HG03280 (cell line): ENCODE measurements around the gene B3GALT4.
A peak's percentile ranks its signal among the peaks of the same experiment; 100 is the strongest.
"Not testable (repeated sequence)": the region's sequence is repeated elsewhere in the genome, so short reads cannot be mapped to it uniquely, and the experiment has no call there.

Source experiments
- ATAC-seq: cut with Tn5 transposase; IDR thresholded peaks from one replicate; pipeline ENCODE4 v1.9.1; 2021; ENCODE audit warnings: mild to moderate bottlenecking, moderate library complexity; ENCODE audit not compliant: unreplicated experiment

Gene B3GALT4, protein sequence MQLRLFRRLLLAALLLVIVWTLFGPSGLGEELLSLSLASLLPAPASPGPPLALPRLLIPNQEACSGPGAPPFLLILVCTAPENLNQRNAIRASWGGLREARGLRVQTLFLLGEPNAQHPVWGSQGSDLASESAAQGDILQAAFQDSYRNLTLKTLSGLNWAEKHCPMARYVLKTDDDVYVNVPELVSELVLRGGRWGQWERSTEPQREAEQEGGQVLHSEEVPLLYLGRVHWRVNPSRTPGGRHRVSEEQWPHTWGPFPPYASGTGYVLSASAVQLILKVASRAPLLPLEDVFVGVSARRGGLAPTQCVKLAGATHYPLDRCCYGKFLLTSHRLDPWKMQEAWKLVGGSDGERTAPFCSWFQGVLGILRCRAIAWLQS

DNA sequence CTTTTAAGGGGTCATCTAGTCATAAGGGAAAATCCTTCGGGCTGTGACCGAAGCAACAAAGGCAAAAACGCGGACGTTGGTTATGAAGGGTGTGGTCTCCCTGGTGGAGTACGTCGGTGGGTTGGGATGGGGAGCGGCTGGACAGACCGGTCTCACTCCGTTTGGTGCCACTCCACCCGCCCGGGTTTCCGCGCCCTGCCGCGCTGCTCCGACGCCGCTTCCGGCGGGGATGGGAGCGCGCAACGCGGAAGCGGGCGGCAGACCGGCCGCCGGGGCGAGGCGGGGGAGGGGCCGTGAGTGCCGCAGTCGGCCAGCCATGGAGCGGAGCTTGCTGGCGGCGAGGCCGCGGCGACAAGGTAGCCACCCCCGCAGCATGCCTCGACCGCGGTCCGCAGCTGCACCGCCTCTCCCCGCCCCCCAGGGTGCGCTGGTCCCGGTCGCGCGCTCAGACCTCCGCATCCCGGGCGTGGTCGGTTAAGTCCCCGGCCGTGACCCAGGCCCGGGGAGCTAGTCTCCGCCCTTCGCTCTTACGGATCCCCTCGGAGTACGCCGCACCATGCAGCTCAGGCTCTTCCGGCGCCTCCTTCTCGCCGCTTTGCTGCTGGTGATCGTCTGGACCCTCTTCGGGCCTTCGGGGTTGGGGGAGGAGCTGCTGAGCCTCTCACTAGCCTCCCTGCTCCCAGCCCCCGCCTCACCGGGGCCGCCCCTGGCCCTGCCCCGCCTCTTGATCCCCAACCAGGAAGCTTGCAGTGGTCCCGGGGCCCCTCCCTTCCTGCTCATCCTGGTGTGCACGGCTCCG, at the start of gene B3GALT4:
Gene B3GALT4, plus strand, starts transcription at position 260 of the 799 bp plus-strand sequence. Its CDS starts 297 bp downstream, at position 557.
- ATAC-seq = peak; percentile 59

DNA sequence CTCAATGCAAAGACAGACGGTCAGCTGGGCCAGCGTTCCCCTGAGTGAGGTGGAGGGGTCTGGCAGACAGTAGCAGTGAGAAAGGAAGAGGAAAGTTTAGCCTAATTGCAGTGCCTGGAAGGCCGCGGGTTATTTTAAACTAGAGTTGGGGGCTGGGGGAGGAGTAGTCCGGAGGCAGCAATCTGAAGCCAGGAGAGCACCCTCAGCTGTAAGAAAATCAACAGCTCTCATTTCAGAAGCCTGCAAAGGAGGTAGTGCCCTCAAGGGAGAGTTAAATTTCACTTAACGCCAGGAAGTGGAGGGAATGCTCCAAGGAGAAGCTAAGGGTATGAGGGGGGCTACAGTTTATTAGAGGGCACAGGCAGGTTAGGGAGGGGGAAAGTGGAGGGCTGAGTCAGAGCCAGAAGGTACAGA, 41.7 kb upstream of the B3GALT4 start:
- no peak for ATAC-seq

DNA sequence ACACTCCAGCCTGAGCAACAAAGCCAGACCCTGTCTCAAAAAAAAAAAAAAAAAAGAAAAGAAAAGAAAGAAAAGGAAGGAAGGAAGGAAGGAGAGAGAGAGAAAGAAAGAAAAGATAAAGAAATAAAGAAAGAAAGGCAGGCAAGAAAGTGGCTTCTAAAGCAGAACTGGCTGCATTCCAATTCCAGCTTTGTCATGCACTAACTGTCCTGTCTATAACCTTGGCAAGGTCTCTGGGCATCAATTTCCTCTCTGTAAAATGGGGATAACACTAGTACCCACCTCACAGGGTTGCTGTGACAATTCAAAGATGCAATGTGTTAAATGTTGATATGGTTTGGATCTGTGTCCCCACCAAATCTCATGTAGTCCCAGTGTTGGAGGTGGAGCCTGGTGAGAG, 40.6 kb upstream of the B3GALT4 start:
- no peak for ATAC-seq

DNA sequence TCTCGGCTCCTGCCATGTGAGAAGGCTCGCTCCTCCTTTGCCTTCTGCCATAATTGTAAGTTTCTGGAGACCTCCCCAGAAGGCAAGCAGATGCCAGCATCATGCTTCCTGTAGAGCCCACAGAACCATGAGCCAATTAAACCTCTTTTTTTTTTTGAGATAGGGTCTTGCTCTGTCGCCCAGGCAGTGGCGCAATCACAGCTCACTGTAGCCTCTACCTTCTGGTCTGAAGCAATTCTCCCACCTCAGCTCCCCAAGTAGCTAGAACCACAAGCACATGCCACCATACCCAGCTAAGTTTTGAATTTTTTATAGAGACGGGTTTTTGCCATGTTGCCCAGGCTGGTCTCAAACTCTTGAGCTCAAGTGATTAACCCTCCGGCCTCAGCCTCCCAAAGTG, 40.1 kb upstream of the B3GALT4 start:
- ATAC-seq = no peak

DNA sequence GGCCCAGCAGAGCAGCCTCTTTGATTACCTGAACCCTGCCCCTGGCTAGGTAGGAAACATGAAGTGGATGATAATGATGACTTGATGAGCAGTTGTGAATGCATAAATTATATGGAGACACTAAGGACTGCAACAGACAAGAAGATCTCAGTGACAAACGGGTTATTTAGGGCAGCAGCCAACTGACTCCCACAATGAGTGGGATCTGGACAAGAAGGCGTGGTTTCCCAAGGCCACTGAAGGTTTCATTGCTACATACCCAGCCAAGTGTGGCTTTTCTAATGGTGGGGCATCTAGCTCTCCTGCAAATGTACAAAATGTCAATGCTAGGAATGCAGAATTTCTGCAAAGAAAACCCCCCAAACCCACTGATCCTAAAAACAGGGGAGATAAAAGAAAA, 39.2 kb upstream of the B3GALT4 start:
- no peak for ATAC-seq

DNA sequence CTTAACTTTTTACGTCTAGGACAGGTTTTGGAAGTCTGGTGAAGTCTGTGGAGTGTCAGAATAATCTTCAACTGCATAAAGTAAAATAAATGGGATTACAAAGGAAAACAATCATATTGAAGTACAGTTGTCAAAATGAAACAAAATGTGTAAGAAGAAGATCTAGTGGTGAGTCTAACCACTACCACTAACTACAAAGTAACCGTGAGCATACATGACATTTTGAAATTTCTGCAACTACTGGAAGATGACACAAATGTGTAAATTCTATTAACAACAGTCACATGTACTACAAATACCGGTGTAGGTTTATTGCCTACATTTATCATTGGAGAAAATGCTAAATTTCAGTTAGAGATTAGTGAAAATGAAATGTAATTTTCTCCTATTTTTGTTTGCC, 35.0 kb upstream of the B3GALT4 start:
- no peak for ATAC-seq

DNA sequence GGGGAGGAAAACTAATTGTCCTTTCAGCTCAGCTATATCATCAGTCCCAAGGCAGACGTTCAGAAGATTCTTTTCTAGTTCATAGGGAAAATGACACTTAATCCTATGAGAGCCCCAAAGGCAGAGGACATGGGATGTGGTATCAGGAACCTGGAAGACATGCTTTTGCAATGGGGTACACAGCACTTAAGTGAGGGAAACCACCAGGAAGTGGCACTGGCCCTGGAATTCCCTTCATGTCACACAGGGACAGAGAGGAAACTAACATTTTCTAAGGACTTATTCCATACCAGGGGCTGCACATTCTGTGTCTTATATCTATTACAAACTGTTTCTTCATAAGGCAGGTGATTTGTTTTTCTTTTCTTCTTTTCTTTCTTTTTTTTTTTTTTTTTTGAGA, 33.4 kb upstream of the B3GALT4 start:
- ATAC-seq = no peak

DNA sequence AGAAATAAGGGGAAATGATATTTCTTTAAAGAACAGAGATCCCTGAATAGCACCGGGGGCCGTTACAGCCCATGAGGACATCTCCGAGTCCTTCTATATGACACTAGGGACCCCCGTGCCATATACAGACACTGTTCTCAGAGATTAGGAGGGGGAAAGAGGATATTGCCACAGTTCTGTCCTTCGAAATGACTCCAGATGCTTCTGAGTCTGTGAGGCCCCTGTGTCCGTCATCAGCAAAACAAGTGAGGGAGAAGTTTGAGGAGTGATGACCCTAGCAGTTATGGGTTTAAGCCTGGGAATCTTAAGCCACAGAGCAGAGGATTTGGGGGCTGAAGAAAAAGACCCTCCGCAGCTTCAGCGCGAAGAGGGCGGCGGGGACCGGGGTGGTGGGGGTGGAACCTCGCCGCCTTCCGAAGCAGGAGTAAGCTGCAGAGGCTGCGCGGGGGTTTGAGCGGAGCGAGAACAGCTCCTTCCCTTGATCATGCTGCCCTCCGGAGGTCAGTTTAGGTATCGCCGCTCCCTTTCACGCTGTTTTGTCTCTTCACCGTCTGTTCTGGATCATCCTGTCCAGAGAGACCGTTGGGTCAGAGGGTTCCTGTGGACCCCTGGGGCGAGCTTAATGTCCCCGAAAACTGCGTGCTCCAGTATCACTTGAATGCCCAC, 28.8 kb upstream of the B3GALT4 start:
- ATAC-seq = peak; percentile 30

DNA sequence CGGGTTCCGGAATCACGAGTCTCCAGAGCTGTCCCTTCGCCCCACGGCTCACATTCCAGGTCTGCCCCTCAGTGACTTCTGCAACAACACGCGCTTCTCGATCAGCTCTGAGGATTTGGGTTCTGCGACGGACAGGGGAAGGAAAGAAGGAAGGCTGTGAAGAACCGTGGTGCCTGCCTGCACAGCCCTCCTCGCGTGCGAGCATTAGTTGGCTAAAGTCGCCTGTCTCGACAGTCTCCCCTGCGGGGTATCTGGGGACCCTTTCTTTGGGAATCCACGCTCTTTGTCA, 28.3 kb upstream of the B3GALT4 start:
- no peak for ATAC-seq

DNA sequence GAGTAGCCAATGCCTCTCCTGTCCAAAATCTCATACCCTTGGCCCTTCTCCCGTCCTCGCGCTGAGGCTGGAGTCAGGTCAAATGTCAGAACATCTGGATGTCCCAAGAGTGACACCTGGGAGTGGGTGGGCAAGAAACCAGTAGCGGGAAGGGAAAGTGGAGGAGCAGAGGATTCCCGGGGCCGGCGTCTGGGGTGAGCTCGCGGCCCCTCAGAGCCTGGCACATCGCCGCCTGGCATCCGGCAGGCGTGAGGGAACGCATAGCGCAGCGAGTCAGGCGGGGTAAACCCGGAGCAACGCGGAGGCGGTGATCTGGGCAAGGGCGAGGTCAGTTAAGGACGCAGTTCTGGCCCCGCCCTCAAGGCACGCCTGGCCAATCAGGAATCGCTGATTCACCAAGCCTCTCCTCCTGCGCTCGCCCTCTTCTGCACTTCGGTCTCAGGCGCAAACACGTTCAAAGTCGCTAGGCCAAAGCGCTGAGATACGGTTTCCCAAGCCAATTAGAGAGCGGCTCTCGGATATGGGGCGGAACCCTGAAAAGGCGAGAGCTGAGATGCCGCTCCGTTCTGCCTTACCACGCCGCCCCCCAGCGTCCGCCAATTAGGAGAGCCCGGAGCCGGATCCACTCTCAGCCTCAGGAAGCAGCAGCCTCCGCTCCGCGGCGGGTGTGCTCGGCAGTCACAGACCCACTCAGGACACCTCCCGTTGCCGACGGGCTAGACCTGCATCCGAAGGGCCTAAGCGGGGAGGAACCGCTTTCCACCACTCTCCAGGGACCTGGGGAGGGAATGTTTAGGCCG, 27.8 kb upstream of the B3GALT4 start:
- ATAC-seq = peak; percentile 85

DNA sequence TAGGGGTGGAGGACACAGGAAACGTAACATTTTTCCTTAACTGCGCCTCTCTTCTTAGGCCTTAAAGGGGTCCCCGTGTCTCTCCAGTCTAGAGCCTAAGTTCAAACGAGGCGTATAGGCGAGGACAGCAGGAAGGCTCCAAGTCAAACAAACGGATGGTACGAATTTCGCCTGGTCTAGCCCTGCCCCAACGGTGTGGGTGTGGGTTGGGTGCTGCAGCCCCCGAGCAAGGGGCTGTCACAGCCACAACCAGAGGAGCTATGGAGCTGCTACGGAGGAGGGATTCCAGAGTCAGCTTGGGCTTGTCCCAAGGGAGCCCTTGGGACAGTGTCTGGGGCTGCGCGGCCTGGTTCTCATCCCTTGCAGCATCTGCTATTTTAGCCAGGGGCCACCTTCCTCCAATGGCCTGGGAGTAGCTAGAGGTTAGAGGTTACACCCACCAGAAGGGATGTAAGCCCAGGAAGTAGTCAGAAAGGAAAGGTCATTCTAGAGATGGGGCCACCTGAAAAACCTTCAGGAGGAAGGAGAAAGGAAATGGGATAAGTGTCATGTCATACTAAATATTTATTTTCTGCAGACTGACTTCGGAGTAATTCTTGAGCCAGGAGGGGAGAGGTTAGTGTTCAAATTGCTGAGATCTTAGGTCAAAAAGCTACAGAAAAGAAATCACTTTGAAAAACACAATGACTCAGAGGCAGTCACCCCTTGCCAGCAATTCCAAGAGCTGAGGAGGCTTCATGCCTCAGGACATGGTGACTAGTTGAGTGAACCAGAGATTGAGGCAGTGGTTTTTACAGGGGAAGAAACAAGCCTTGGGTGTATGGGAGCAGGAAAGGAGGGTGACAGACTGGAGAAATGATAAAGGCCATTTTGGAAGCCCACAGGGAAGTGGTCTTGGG, 26.9 kb upstream of the B3GALT4 start:
- ATAC-seq = no peak

DNA sequence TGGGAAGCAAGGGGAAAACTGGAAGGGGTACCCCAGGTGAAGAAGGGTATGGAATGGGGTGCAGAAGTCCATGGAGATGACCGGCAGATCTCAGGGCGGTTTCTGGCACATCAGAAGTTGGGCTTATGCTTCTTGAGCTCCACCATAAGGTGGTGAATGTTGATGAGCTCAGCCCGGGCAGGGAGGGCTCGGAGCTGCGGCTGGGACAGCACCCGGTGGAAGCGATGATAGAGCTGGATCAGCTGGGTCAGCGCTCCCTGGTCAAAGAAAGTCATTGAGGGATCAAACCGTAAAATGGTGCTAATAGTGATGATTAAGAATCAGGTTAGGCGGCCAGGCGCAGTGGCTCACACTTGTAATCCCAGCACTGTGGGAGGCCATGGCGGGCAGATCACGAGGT, 26.2 kb upstream of the B3GALT4 start:
- no peak for ATAC-seq

DNA sequence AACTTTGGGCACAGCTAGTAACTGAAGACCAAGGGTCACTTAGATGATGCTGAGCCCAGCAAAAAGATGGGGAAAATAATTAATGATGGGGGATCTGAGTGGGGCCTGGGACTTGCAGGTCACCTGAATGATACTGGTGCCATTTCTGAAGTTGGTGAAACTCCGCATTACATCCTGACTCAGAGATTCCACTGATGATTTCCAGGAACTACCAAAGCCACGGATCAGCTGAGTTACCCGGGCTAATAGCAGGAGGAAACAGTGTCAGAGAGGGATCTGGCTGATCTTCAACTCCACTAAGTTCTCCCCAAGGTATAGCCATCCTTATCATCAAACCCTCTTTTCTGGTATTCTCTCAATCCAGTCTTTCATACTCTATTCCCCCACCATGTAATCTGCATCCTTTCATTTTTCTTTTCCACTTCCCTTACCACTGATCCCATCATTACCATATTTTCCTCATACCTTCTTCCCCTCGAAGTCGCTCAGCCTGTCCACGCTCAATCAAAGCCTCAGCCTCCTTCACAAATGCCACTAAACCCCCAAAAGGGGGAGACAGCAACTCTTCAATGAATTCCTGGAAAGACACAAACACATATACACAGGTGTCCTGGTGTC, 25.4 kb upstream of the B3GALT4 start:
- ATAC-seq = no peak

DNA sequence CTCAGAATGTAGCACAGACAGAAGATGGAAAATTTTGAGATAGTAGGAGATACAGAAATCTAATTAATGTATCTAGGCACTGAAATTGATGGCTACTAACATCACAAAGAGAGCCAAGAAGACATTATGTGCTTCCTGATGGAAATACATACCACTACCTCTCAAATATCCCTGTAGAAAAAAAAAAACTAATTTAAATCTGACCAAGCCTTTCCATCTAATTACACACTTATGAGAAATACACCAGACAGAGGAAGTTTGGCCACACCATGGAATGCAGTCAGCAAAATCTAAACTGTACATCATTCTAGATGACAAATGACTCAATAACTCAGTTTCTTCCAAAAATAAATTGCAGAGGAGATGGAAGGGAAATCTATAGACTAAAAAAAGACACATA, 24.2 kb upstream of the B3GALT4 start:
- ATAC-seq = no peak

DNA sequence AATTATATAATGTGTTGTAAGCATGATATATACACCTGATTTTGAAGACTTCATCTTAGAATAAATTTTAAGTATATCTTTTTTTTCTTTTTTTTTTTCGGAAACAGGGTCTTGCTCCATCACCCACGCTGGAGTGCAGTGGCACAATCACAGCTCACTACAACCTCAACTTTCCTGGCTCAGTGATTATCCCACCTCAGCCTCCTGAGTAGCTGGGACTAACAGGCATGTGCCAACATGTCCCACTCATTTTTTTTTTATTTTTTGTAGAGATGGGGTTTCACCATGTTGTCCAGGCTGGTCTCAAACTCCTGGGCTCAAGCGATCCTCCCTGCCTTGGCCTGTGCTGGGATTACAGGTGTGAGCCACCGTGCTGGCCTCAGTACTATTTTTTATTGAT, 22.3 kb upstream of the B3GALT4 start:
- ATAC-seq = no peak

DNA sequence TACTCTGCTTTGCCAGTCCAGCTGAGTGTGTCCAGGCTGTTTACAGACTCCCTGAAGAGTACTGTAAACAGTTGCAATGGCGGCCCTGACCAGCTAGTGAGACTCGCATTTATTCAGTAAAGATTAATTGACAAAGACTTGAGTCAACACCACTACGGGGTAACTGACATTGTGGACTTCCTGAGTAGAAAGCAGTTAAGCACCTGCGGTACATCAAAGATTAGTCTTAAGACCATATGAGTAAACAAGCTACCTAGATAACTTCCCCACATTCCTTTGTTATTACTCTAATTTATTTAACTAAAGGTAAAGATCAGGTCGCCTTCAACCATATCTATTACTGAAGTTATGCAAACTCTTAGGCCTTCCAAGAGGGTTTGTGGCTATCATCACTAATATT, 17.9 kb upstream of the B3GALT4 start:
- ATAC-seq = no peak

DNA sequence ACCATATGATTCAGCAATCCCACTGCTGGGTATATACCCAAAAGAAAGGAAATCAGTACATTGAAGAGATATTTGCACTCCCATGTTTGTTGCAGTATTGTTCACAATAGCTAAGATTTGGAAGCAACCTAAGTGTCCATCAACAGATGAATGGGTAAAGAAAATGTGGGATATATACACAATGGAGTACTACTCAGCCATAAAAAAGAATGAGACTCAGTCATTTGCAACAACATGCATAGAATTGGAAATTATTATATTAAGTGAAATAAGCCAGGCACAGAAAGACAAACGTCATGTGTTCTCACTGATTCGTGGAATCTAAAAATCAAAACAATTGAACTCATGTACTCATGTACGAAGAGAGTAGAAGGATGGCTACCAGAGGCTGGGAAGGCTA, 14.4 kb upstream of the B3GALT4 start:
- not testable (repeated sequence) for ATAC-seq

DNA sequence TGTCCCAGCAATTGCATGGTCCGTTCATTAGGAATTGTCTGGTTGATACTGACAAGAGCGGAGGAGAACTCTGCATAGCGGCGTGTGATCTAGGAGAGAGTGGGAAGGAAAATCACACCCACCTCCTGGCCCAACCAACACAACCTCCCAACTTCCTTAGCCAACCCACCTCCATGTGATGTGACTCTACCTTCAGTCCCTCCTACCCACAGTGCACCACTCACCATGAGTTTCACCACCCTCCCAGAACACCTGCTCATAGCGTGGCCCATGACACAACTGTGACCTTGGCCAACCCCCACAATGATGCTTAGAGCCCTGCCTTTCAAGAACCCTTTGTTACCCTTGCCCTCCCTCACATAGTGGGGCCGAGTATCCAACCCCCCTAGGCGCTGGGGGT, 12.9 kb upstream of the B3GALT4 start:
- ATAC-seq = no peak

DNA sequence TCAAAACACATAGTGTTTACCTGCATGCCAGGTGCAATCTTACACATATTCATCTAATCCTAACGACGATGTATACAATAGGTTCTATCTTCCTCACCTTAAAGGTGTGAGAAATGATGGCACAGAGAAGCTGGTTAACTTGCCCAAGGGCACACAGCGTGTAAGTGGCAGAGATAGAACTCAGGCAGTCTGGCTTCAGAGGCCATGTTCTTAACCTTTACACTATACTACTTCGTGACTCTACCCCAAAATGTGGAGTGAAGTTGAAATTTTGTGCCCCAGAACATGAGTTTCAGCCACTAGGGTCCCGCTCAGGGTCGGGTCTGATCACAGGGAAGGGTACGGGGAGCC, 5.8 kb upstream of the B3GALT4 start:
- no peak for ATAC-seq
